GM12872 (cell line): ENCODE measurements around the gene KLHDC8A.

Source experiments
- CTCF ChIP-seq: IDR thresholded peaks from 3 replicates; pipeline ENCODE4 v1.5.1; 2011; ENCODE audit warnings: low read depth, mild to moderate bottlenecking, low read length, moderate library complexity; ENCODE audit not compliant: insufficient read depth

Gene KLHDC8A

GRCh38 chr1:205312866-205313562 lies 43.7 kb downstream of the KLHDC8A start:
- TF ChIP-seq CTCF = no peak

- TF ChIP-seq CTCF = no peak
Observed at GRCh38 chr1:205310976-205311704, 45.6 kb downstream of the KLHDC8A start.

- no peak for TF ChIP-seq CTCF
Observed at GRCh38 chr1:205309741-205310140, 47.0 kb downstream of the KLHDC8A start.

- no peak for TF ChIP-seq CTCF
Observed at GRCh38 chr1:205306929-205307566, 49.7 kb downstream of the KLHDC8A start.

GRCh38 chr1:205304695-205305070 lies 52.0 kb downstream of the KLHDC8A start:
- TF ChIP-seq CTCF = no peak

- TF ChIP-seq CTCF = no peak
Observed at GRCh38 chr1:205304046-205304694, 52.6 kb downstream of the KLHDC8A start.
